ENCODE data around the gene SORCS3. TPM values are rescaled to one million over a fixed set of nuclear protein-coding genes. Genes with fewer than 3 reads are reported as not detected.

Gene SORCS3
- total and polyA plus RNA-seq, 4 donors = 0.93 TPM; not detected in 3

GRCh38 chr10:105017116-105017515, 376.0 kb downstream of the SORCS3 start:
- TF ChIP-seq EGR1 (IDR thresholded peaks at IDR 0.05; ENCODE audit: low read depth in 2 of 2) (no peak), FOXA2 (IDR thresholded peaks at IDR 0.05) (no peak), RAD21 (IDR thresholded peaks at IDR 0.05) (no peak), ATF3 (IDR thresholded peaks at IDR 0.05) (no peak), TAF1 (conservative IDR thresholded peaks at IDR 0.05) (no peak), HNF4G (IDR thresholded peaks at IDR 0.05) (no peak), NR2F2 (IDR thresholded peaks at IDR 0.05) (no peak), JUND (IDR thresholded peaks at IDR 0.05) (no peak), YY1 (IDR thresholded peaks at IDR 0.05) (no peak), RXRA (IDR thresholded peaks at IDR 0.05) (no peak), ZBTB33 (IDR thresholded peaks at IDR 0.05) (no peak), MAX (IDR thresholded peaks at IDR 0.05) (no peak), GABPA (IDR thresholded peaks at IDR 0.05 in 1 of 2, conservative IDR thresholded peaks at IDR 0.05 in 1 of 2) (no peak), HNF4A (conservative IDR thresholded peaks at IDR 0.05) (no peak), FOXA1 (IDR thresholded peaks at IDR 0.05) (no peak), SP1 (IDR thresholded peaks at IDR 0.05) (no peak), REST (IDR thresholded peaks at IDR 0.05) (no peak), CTCF (IDR thresholded peaks at IDR 0.05; ENCODE audit: low read depth, low read length, missing input control) (no peak)
- WGBS = 86% methylated on average over 2 of the region's 2 CpGs
- no peaks in the 10 kb centered on the region for H3K4me1 ChIP-seq (ENCODE audit: control insufficient read depth in 4 of 4, insufficient read depth in 4 of 4, low read length in 3 of 4)
- H3K36me3 ChIP-seq (ENCODE audit: control insufficient read depth in 4 of 4, insufficient read depth in 3 of 4, low read depth in 1 of 4, low read length in 3 of 4) = no peaks in the 10 kb centered on the region
- H3K4me3 ChIP-seq (ENCODE audit: low read depth in 1 of 3, low read length in 3 of 3) = no peak overlapping the region
- H3K27ac ChIP-seq (ENCODE audit: low read depth in 1 of 2, low read length in 2 of 2) = no peak overlapping the region
- H3K9me3 ChIP-seq (ENCODE audit: control insufficient read depth in 4 of 4, low read length in 3 of 4) = no peaks in the 10 kb centered on the region
- no peaks in the 10 kb centered on the region for H3K27me3 ChIP-seq (ENCODE audit: control insufficient read depth in 4 of 4, insufficient read depth in 4 of 4, low read length in 3 of 4)
- no peak overlapping the region for H3K9ac ChIP-seq (ENCODE audit: low read depth in 1 of 2, low read length in 2 of 2)
- no peak for DNase-seq (ENCODE audit: low spot score)
